OCI-LY7 (cell line): Measurements from ENCODE around the gene EMP1.

Source experiments
- CTCF ChIP-seq: fragments of 200-600 bp; sonication (generic); conservative IDR thresholded peaks from 2 replicates; pipeline ENCODE4 v1.5.1; 2014; ENCODE audit warnings: mild to moderate bottlenecking, antibody characterized with exemption, low read length, moderate library complexity, mixed read lengths
- EZH2phosphoT487 ChIP-seq: fragments of 200-600 bp; sonication (generic); IDR thresholded peaks from 2 replicates; pipeline ENCODE4 v1.6.1; 2018; ENCODE audit warnings: low read depth, borderline replicate concordance, mild to moderate bottlenecking, mixed run types, antibody characterized with exemption, low read length, moderate library complexity, mixed read lengths

- TF ChIP-seq CTCF, result no peak
- no peak for TF ChIP-seq EZH2phosphoT487
Observed at GRCh38 chr12:13252024-13252423, 55.5 kb downstream of the EMP1 start.
